COLO668 (cell line): ENCODE results near the gene CLGN.

Experiments used
- DNase-seq: peaks from one replicate; lab custom pipeline; 2025; ENCODE audit not compliant: unreplicated experiment; lab: John Stamatoyannopoulos, UW

CLGN gene

GRCh38 chr4:140382732-140383131 lies 44.7 kb downstream of the CLGN start:
- DNase-seq: no peak

DNA sequence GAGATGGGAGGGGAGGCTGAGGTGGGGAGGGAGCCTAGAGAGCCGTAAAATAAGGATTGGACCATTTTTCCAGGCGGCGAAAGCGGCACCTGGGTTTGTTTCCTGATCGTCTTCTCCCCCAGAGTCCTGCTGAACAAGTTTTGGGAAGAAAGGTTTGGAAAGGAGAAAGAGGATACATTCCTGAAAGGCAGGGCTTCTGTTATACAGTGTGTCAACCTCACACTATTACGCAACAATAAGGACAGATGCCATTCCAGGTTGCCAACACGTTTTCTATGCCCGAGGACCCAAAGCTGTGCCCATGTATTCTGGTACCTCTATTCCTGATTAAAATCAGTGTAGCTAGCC lies 53.3 kb downstream of the CLGN start:
- DNase-seq: no peak

DNA sequence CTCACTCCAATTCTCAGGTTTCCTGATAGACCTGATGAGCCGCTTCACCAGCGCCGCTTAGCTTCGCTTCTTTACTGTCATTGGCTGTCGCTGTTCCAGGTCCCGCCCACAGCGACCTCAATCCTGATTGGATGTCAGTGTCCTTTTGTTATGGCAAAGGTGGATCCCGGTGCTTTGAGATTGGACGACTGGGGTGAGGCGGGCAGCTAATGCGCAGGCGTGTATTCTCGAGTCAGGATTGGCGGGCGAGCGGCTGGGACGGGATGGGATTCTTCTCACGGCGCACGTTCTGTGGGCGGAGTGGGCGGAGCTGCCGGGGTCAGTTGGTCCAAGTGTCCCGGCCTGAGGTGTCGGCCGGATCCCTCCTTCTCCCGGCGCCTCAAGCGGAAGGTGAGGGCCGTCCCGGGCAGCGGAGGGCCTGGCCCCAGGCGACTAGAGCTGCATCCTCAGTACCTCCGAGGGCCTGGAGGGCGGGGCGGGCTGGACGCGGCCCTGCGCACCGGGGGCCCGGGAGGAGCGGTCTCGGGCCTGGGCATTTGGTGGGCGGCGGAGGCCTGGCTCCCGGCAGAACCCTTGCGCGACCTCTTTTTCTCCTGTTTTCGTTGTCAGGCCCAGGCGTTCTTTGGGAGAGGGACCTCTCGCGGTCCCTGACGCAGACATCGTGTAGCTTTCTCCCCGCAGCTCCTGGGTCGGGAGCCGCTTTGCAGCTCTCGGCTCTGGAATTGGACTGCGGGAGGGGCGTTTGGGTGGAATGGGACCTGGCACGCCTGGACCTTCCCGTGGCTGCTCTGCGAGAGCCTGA lies 53.9 kb downstream of the CLGN start, which contains the start of gene SCOC:
TSS of gene SCOC (plus strand) at position 319 of the 802 bp plus-strand sequence. CDS start 5,525 bp downstream, outside the sequence.
- DNase-seq: peak; percentile 98

DNA sequence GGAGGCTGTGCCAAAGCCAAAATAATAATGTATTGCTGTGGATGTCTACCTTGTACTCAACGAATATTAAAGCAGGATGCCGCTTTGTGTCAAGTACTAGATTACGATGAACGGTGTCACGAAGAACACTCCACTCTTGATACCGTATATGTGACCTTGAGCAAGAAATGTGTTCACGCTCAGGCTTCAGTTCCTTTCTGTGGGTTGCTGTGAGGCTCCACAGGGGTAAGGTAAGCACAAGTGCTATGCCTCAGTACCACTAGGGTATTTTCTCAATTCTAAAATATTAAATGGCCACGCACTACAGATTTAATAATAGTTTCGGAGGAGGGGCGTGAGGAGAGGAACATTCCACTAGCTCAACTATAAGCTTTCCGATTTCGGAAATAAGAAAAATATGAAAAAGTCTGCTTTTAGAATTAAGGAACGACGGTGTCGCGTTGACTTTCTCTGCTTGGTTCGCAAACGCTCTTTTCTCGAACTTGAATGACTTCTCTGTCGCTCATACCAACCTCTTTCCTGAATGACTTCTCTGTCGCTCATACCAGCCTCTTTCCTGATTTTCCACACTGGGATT lies 54.6 kb downstream of the CLGN start:
- DNase-seq: peak; percentile 16

- DNase-seq: no peak
These were observed 58.8 kb downstream of the CLGN start for GRCh38 chr4:140368686-140369085.

GRCh38 chr4:140367738-140368137 lies 59.7 kb downstream of the CLGN start:
- no peak for DNase-seq

DNA sequence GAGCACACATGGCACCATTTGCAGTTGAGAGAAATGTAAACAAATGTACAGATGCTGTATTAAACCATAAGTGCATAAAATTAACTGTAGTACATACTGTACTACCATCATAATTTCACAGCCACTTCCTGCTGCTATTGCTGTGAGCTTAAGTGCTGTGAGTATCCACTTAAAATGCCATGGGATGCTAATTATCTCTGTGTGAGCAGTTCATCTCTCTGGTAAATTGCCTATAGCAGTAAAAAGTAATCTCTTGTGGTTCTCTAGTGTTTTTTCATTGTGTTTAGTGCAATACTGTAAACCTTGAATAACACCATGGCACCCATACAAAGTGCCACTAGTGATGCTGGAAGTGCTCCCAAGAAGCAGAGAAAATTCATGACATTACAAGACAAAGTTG lies 63.9 kb downstream of the CLGN start:
- no peak for DNase-seq

- no peak for DNase-seq
These were observed 64.4 kb downstream of the CLGN start for GRCh38 chr4:140363051-140363450.

DNA sequence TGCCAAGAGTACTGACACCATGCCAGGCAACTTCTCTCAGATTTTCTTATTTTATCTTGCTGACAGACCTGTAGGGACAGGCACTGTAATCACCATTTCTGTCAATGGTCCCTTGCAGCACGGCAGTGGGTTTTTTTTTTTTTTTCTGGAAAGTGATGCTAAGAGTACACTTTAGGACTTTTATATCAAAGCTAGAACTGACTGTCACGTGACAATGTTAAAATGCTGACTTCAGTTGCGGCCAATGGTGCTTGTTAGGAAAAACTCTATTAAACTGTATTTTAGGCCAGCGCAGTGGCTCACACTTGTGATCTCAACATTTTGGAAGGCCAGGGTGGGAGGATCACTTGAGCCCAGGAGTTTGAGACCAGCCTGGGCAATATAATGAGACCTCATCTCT lies 66.3 kb downstream of the CLGN start:
- DNase-seq: no peak

- DNase-seq: peak; percentile 79
These were observed 67.7 kb downstream of the CLGN start for GRCh38 chr4:140359562-140360427.

- DNase-seq: no peak
These were observed 69.2 kb downstream of the CLGN start for GRCh38 chr4:140358281-140358680.

DNA sequence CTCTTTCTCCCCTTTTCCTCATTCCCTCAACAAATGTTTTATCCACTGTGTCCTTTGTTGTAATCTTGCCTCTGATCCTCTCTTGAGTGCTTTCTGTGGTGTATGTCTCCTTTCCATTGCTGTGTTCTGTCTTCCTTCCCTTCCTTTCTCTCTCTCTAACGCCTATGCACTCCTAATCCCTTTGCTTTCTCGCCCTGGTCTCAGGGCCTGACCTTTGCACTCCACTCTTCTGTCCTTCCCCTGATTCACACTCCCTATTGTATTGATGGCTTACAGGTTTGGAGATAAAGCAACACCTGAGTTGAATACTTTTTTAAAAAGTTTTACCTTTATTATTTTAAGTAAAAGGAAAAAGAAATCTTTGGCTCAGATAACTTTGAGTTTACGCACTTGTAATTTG lies 69.6 kb downstream of the CLGN start:
- no peak for DNase-seq

GRCh38 chr4:140355288-140355687 lies 72.2 kb downstream of the CLGN start:
- no peak for DNase-seq

- no peak for DNase-seq
These were observed 73.7 kb downstream of the CLGN start for GRCh38 chr4:140353786-140354185.

GRCh38 chr4:140351093-140352075 lies 76.1 kb downstream of the CLGN start:
- DNase-seq: no peak

- DNase-seq: no peak
These were observed 77.6 kb downstream of the CLGN start for GRCh38 chr4:140349816-140350215.

- peak; percentile 23 for DNase-seq
These were observed 81.3 kb downstream of the CLGN start for GRCh38 chr4:140346136-140346535.

- peak; percentile 51 for DNase-seq
These were observed 82.8 kb downstream of the CLGN start for GRCh38 chr4:140344621-140345020.

DNA sequence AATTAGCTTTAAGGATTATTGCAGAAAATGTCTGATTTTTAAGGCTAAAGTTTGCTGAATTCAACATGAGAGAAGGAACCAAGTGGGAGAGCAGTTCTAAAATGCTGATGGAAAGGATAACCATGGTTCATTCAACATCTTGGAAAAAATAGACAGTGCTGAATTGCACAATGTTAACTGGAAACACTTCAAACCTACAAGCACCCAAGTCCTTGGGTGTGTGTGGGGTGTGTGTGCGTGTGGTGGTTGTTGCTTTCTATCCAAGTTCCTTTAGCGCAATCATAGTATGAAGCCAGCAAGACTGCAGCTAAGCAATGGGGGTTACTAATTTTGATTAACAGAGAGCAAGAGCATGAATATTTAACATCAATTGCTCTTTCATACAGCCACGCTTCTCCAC lies 83.3 kb downstream of the CLGN start:
- peak; percentile 20 for DNase-seq

GRCh38 chr4:140343303-140343702 lies 84.1 kb downstream of the CLGN start:
- peak; percentile 44 for DNase-seq

DNA sequence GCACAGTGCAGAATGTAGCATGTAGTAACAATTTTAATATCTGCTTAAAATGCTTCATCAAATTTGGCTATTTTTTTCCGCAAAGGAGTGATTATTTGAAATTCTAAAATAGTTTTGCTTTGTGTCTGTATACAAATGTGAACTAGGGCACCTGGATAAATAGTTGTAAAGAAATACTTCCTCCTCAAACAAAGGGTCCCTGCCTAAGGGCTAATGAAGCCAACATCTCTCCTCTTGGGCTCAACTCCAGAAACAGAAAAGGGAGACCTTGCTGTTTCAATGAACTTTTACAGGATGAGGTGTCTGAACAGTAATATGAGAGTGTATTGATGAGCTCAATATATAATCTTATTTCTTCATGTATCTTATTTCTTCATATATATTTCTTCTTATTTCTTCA lies 84.8 kb downstream of the CLGN start:
- no peak for DNase-seq
